ENCODE measurements around the gene RPL19. TPM values are rescaled to one million over a fixed set of nuclear protein-coding genes. Genes with fewer than 3 reads are reported as not detected.

The RPL19 gene
- total RNA-seq, 2 experiments from 2014 or later: 3,132 to 4,395 TPM

- POLR2A ChIA-PET: interaction anchor here (0.5 to 1.2 kb wide), 4 partner anchors 8 to 300 kb away, joined by 3 to 6 read pairs (median 5); no protein-coding TSS in a partner anchor
- Histone ChIP-seq H3K9me2 (ENCODE audit: insufficient read depth, low read length) (no peaks in the 10 kb centered on the region), H3K27ac (ENCODE audit: low read depth, low read length, poor library complexity, severe bottlenecking) (no peak overlapping the region), H3K79me2 (ENCODE audit: insufficient read depth, low read depth, low read length) (no peaks in the 10 kb centered on the region), H4K20me1 (ENCODE audit: insufficient read depth, low read length) (no peaks in the 10 kb centered on the region), H3K4me2 (ENCODE audit: low read length) (peak overlapping the region; percentile 77), H2AFZ (ENCODE audit: low read length) (peak overlapping the region; percentile 69), H3K9me3 (ENCODE audit: low read length) (peaks cover 3% of the 10 kb centered on the region; the same call in 1 of the 2 replicates), H3K4me1 (ENCODE audit: insufficient read depth, low read length, poor library complexity, severe bottlenecking) (peaks cover 57% of the 10 kb centered on the region), H3K36me3 (ENCODE audit: insufficient read depth, low read length) (no peaks in the 10 kb centered on the region), H3K4me3 (ENCODE audit: low read depth, low read length, poor library complexity, severe bottlenecking) (peak overlapping the region; percentile 62)
- BruUV-seq (replicated peaks): no TSS peak
- no peak for DNase-seq (ENCODE audit: low spot score)
- intact Hi-C loops (cut with micrococcal nuclease; ENCODE audit: unreplicated experiment): no loop called here
- no peak for TF ChIP-seq EZH2phosphoT487 (IDR thresholded peaks at IDR 0.05; ENCODE audit: borderline replicate concordance, low read depth, low read length)
- no peak for TF ChIP-seq CTCF (conservative IDR thresholded peaks at IDR 0.05; ENCODE audit: low read length)
- CTCF ChIA-PET (ENCODE audit: unreplicated experiment): interaction anchor here (0.7 to 1.8 kb wide), 4 partner anchors 9 to 12 kb away, joined by 3 to 22 read pairs (median 3); no protein-coding TSS in a partner anchor
Observed at GRCh38 chr17:39165178-39165840, 34.8 kb upstream of the RPL19 start.

GRCh38 chr17:39165841-39166349 is 34.2 kb upstream of the RPL19 start, which contains the start of gene ARL5C:
Gene ARL5C, minus strand, starts transcription at chr17:39166161. Its CDS starts 401 bp downstream, at chr17:39165760.
- peak within 1 kb of the TSS; percentile 69 for H2AFZ ChIP-seq (ENCODE audit: low read length)
- no peaks in the 10 kb centered on the region for H3K79me2 ChIP-seq (ENCODE audit: insufficient read depth, low read depth, low read length)
- DNase-seq (ENCODE audit: low spot score): no peak
- CTCF ChIA-PET (ENCODE audit: unreplicated experiment): interaction anchor here (0.8 to 1.8 kb wide), 2 partner anchors 9 kb away, joined by 3 read pairs; no protein-coding TSS in a partner anchor
- H4K20me1 ChIP-seq (ENCODE audit: insufficient read depth, low read length): no peaks in the 10 kb centered on the region
- peak within 1 kb of the TSS; percentile 62 for H3K4me3 ChIP-seq (ENCODE audit: low read depth, low read length, poor library complexity, severe bottlenecking)
- no peak for TF ChIP-seq EZH2phosphoT487 (IDR thresholded peaks at IDR 0.05; ENCODE audit: borderline replicate concordance, low read depth, low read length)
- POLR2A ChIA-PET: no interaction called here
- H3K36me3 ChIP-seq (ENCODE audit: insufficient read depth, low read length): no peaks in the 10 kb centered on the region
- H3K4me1 ChIP-seq (ENCODE audit: insufficient read depth, low read length, poor library complexity, severe bottlenecking): peaks cover 63% of the 10 kb centered on the region
- intact Hi-C loops (cut with micrococcal nuclease; ENCODE audit: unreplicated experiment): no loop called here
- no peaks in the 10 kb centered on the region for H3K9me2 ChIP-seq (ENCODE audit: insufficient read depth, low read length)
- no TSS peak for BruUV-seq (replicated peaks)
- peak within 1 kb of the TSS; percentile 72 for H3K27ac ChIP-seq (ENCODE audit: low read depth, low read length, poor library complexity, severe bottlenecking)
- peaks cover 3% of the 10 kb centered on the region; the same call in 1 of the 2 replicates for H3K9me3 ChIP-seq (ENCODE audit: low read length)
- H3K4me2 ChIP-seq (ENCODE audit: low read length): peak within 1 kb of the TSS; percentile 77

- no TSS peak for BruUV-seq (replicated peaks)
- H3K9me2 ChIP-seq (ENCODE audit: insufficient read depth, low read length): no peaks in the 10 kb centered on the region
- ChIA-PET POLR2A (interaction anchor here (0.6 to 0.8 kb wide), 4 partner anchors 13 to 218 kb away, joined by 3 to 6 read pairs (median 4); no protein-coding TSS in a partner anchor), CTCF (ENCODE audit: unreplicated experiment) (interaction anchor here (0.8 kb wide), 1 partner anchor 8 kb away, joined by 3 read pairs; no protein-coding TSS in a partner anchor)
- H3K79me2 ChIP-seq (ENCODE audit: insufficient read depth, low read depth, low read length): no peaks in the 10 kb centered on the region
- H3K36me3 ChIP-seq (ENCODE audit: insufficient read depth, low read length): no peaks in the 10 kb centered on the region
- H3K4me2 ChIP-seq (ENCODE audit: low read length): peak overlapping the region; percentile 55
- H2AFZ ChIP-seq (ENCODE audit: low read length): peak overlapping the region; percentile 28; the same call in 1 of the 2 replicates
- peak overlapping the region; percentile 72 for H3K27ac ChIP-seq (ENCODE audit: low read depth, low read length, poor library complexity, severe bottlenecking)
- DNase-seq (ENCODE audit: low spot score): peak; percentile 58
- H3K4me1 ChIP-seq (ENCODE audit: insufficient read depth, low read length, poor library complexity, severe bottlenecking): peaks cover 69% of the 10 kb centered on the region
- TF ChIP-seq EZH2phosphoT487 (IDR thresholded peaks at IDR 0.05; ENCODE audit: borderline replicate concordance, low read depth, low read length): no peak
- TF ChIP-seq CTCF (conservative IDR thresholded peaks at IDR 0.05; ENCODE audit: low read length): no peak
- intact Hi-C loops (cut with micrococcal nuclease; ENCODE audit: unreplicated experiment): no loop called here
- H4K20me1 ChIP-seq (ENCODE audit: insufficient read depth, low read length): no peaks in the 10 kb centered on the region
- peaks cover 3% of the 10 kb centered on the region; the same call in 1 of the 2 replicates for H3K9me3 ChIP-seq (ENCODE audit: low read length)
- peak overlapping the region; percentile 25 for H3K4me3 ChIP-seq (ENCODE audit: low read depth, low read length, poor library complexity, severe bottlenecking)
Observed at GRCh38 chr17:39166437-39167335, 33.4 kb upstream of the RPL19 start.
